ENCODE data around the gene GRIN2C. TPM values are rescaled to one million over a fixed set of nuclear protein-coding genes. Genes with fewer than 3 reads are reported as not detected.
"Not testable (repeated sequence)": the region's sequence is repeated elsewhere in the genome, so short reads cannot be mapped to it uniquely, and the experiment has no call there.

Gene GRIN2C
- total RNA-seq, 1 donor from 2014 or later: 0.05 TPM

DNA sequence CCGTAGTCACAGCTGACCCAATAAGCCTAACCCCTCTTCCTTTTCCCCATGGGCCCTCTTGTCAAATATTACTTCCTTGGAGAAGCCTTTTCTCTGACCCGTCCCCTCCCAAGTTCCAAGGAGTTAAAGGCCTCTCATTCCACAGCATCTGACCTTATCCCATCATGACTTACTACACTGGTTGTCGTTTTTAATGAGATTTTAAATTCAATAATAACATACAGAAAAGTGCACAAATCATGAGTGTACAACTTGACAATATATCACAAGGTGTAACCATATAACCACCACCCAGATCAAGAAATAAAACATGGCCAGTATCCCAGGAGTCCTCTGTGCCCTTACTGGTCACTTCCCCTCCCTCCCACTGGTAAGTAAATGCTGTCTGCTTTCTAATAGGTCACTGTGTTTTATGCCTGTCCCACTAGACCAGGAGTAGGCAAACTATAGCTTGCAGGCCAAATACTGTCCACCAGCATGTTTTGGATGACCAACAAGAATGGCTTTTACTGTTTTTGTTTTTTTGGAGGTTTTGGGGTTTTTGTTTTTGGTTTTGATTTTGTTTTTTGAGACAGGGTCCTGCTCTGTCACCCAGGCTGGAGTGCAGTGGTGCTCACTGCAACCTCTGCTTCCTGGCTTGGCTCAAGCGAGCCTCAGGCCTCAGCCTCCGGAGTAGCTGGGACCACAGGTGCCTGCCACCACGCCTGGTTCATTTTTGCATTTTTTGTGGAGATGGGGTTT is 14.4 kb upstream of the GRIN2C start:
- Mint-ChIP-seq H3K4me1 (peaks cover 25% of the 10 kb centered on the region), H3K36me3 (ENCODE audit: low read depth) (peaks cover 8% of the 10 kb centered on the region), H3K4me3 (peak overlapping the region; percentile 89), H3K9me3 (no peaks in the 10 kb centered on the region), H3K27ac (peak overlapping the region; percentile 84), H3K27me3 (no peaks in the 10 kb centered on the region)
- DNase-seq: peak; percentile 59
- intact Hi-C loops (cut with micrococcal nuclease): loop anchor here (1.0 to 5.0 kb wide), 4 partner anchors 22 to 138 kb away; partner anchors contain the start of genes MRPL58, NAT9 and NHERF1

- H3K27me3 Mint-ChIP-seq: no peaks in the 10 kb centered on the region
- peaks cover 11% of the 10 kb centered on the region for H3K36me3 Mint-ChIP-seq (ENCODE audit: low read depth)
- H3K27ac Mint-ChIP-seq: peak overlapping the region; percentile 84
- DNase-seq: peak; percentile 99
- H3K9me3 Mint-ChIP-seq: no peaks in the 10 kb centered on the region
- H3K4me3 Mint-ChIP-seq: peak overlapping the region; percentile 89
- peaks cover 30% of the 10 kb centered on the region for H3K4me1 Mint-ChIP-seq
- intact Hi-C loops (cut with micrococcal nuclease): loop anchor here (1.0 to 5.0 kb wide), 4 partner anchors 21 to 139 kb away; partner anchors contain the start of genes MRPL58, NAT9 and NHERF1
Observed at GRCh38 chr17:74873037-74873873, 13.6 kb upstream of the GRIN2C start.

- Mint-ChIP-seq H3K27ac (peak within 1 kb of the TSS; percentile 84), H3K36me3 (ENCODE audit: low read depth) (peaks cover 11% of the 10 kb centered on the region), H3K9me3 (no peaks in the 10 kb centered on the region), H3K4me1 (peaks cover 31% of the 10 kb centered on the region), H3K4me3 (peak within 1 kb of the TSS; percentile 89), H3K27me3 (no peaks in the 10 kb centered on the region)
- DNase-seq: no peak
- intact Hi-C loops (cut with micrococcal nuclease): loop anchor here (1.0 to 5.0 kb wide), 4 partner anchors 20 to 140 kb away; partner anchors contain the start of genes MRPL58, NAT9 and NHERF1
Observed at GRCh38 chr17:74872313-74873036, 12.8 kb upstream of the GRIN2C start, which contains the start of gene FDXR. Gene FDXR, minus strand, starts transcription at chr17:74872994. Its CDS starts 50 bp downstream, at chr17:74872944.

DNA sequence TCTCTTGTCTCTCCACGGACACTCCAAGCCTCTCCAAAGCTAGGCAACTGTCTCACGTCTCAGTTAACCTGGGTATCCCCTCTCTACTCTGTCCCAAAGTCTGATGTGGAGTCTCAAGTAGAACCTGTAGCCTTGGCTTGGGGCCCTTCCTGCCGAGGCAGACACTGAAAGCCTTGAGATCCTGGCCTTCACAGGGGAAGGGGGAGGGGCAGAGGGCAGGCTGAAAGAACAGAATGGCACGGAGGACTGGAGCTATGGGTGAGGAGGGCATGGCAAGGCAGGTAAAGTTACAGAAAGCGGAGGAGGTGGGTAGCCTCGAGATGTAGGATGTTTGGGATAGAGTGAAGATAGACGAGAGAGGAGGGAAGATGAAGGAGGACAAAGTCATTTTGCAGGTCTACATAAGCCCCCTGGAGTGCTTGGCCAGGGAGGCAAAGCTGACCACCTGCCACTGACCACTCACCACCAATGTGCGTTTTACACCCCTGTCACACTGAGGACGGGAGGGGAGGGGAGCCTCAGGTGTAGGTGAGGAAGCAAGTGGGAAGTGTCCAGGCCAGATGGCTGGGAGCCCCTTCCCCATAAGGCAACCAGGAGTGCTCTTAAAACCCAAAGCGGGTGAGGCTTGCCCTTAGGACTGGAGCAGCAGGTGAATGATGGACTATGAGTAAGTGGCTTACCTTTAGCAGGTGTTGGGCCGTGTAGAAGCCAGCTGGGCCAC is 11.8 kb upstream of the GRIN2C start:
- H3K4me3 Mint-ChIP-seq: peak overlapping the region; percentile 89
- peaks cover 32% of the 10 kb centered on the region for H3K4me1 Mint-ChIP-seq
- DNase-seq: no peak
- no peak overlapping the region for H3K27ac Mint-ChIP-seq
- no peaks in the 10 kb centered on the region for H3K27me3 Mint-ChIP-seq
- intact Hi-C loops (cut with micrococcal nuclease): loop anchor here (5.0 kb wide), 1 partner anchor 94 kb away; the partner anchor contains the start of gene NAT9
- H3K36me3 Mint-ChIP-seq (ENCODE audit: low read depth): peaks cover 13% of the 10 kb centered on the region
- H3K9me3 Mint-ChIP-seq: no peaks in the 10 kb centered on the region

DNA sequence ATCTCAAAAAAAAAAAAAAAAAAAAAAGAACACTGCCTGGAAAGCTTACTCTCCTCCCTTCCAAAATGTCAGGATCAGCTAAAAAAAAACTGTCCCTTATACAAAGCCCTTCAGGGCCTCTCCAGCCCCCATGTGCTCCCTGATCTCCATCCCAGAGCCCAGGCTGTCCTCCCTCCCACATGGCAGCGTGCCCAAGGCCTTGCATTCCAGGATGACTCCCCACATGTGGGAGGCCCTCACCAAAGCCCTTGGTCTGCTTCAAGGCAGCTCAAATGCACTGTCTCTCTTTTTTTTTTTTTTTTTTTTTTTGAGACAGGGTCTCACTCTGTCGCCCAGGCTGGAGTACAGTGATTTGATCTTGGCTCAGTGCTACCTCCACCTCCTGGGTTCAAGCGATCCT is 10.8 kb upstream of the GRIN2C start:
- Mint-ChIP-seq H3K9me3 (no peaks in the 10 kb centered on the region), H3K36me3 (ENCODE audit: low read depth) (peaks cover 13% of the 10 kb centered on the region), H3K4me1 (peaks cover 32% of the 10 kb centered on the region), H3K27ac (no peak overlapping the region), H3K27me3 (no peaks in the 10 kb centered on the region), H3K4me3 (no peak overlapping the region)
- intact Hi-C loops (cut with micrococcal nuclease): loop anchor here (5.0 kb wide), 1 partner anchor 93 kb away; the partner anchor contains the start of gene NAT9
- DNase-seq: no peak

DNA sequence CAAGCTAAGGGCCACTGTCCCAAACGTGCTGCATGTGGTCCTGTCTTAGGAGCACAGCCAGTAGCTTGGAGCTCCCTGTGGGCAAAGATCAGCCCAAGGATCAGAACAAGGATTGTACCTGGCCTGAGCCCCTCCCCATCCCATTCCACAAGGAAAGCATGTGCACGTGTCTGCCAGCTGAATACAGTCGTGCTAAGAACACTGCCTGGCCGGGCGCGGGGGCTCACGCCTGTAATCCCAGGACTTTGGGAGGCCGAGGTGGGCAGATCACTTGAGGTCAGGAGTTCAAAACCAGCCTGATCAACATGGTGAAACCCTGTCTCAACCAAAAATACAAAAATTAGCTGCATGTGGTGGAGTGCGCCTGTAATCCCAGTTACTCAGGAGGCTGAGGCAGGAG is 10.3 kb upstream of the GRIN2C start:
- not testable (repeated sequence) for H3K4me3 Mint-ChIP-seq, H3K9me3 Mint-ChIP-seq, H3K27me3 Mint-ChIP-seq, DNase-seq, H3K27ac Mint-ChIP-seq
- intact Hi-C loops (cut with micrococcal nuclease): loop anchor here (5.0 kb wide), 1 partner anchor 93 kb away; the partner anchor contains the start of gene NAT9
- H3K4me1 Mint-ChIP-seq: peaks cover 31% of the 10 kb centered on the region
- peaks cover 15% of the 10 kb centered on the region for H3K36me3 Mint-ChIP-seq (ENCODE audit: low read depth)

- no peak overlapping the region for H3K4me3 Mint-ChIP-seq
- H3K27me3 Mint-ChIP-seq: no peaks in the 10 kb centered on the region
- H3K27ac Mint-ChIP-seq: no peak overlapping the region
- H3K9me3 Mint-ChIP-seq: no peaks in the 10 kb centered on the region
- intact Hi-C loops (cut with micrococcal nuclease): no loop called here
- DNase-seq: no peak
- H3K4me1 Mint-ChIP-seq: peaks cover 32% of the 10 kb centered on the region
- peaks cover 19% of the 10 kb centered on the region for H3K36me3 Mint-ChIP-seq (ENCODE audit: low read depth)
Observed at GRCh38 chr17:74868908-74869255, 9.2 kb upstream of the GRIN2C start.

DNA sequence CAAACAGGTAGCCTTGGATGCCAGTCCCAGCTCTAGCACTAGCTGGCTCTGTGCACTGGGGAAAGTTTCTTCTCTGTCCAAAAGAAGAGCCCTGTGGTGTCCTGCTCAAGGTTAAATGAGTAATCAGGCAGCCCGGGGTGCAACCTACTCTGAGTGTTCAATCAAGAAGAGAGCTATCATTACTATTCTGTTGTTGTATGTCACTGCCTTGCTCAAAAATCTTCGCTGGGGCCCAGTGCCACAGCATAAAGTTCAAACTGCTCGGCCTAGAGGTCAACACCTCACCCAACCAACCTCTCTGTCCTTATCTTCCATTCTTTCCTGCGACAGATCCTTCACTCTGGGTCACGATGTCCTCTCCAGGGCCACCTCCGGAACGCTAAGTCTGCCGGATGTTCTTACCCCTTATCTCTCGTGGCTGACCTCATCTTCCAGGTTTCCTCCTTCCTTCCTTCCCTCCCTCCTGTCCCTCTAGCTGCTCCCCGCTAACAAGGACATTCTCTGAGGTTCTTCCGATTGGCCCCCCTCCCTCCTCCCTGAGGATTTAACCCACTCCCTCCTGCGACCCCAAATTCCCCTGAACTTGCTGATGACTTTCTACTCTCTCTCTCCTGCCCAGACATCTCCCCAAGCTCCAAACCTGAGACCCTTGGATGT is 8.7 kb upstream of the GRIN2C start:
- H3K36me3 Mint-ChIP-seq (ENCODE audit: low read depth): peaks cover 22% of the 10 kb centered on the region
- intact Hi-C loops (cut with micrococcal nuclease): no loop called here
- no peak overlapping the region for H3K4me3 Mint-ChIP-seq
- H3K27me3 Mint-ChIP-seq: no peaks in the 10 kb centered on the region
- H3K4me1 Mint-ChIP-seq: peaks cover 31% of the 10 kb centered on the region
- H3K9me3 Mint-ChIP-seq: no peaks in the 10 kb centered on the region
- no peak for DNase-seq
- no peak overlapping the region for H3K27ac Mint-ChIP-seq

DNA sequence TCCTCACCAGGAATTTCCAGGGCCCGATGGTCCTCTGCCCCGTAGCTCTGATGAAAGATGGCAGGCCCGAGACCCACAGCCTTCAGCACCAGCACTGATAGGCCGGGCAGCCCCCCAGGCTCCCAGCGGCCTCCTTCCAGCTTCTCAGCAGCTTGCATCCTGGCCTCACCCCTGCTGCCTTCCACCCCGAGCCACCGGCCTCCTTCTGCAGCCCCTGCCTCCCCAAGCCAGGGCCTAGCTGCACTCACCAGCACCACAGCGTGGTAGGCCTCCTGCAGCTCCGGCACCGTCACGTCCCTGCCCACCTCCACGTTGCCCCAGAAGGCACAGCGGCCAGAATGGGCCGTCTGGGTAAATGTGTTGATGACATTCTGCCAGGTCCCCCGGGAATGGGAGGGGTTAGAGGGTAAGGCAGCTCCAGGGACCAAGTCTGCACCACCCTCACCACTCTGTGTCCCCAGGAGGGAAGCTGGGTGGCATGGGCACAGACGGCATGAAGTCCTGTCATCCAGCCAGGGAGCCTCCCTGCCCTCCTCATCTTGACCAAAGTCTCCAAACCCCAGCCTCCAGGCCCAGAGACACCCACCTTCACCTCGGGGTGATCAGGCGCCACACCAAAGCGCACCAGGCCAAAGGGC is 6.6 kb upstream of the GRIN2C start:
- peaks cover 15% of the 10 kb centered on the region for H3K4me1 Mint-ChIP-seq
- H3K27ac Mint-ChIP-seq: no peak overlapping the region
- intact Hi-C loops (cut with micrococcal nuclease): no loop called here
- peaks cover 22% of the 10 kb centered on the region for H3K36me3 Mint-ChIP-seq (ENCODE audit: low read depth)
- no peaks in the 10 kb centered on the region for H3K9me3 Mint-ChIP-seq
- DNase-seq: no peak
- peaks cover 7% of the 10 kb centered on the region for H3K27me3 Mint-ChIP-seq
- no peak overlapping the region for H3K4me3 Mint-ChIP-seq

DNA sequence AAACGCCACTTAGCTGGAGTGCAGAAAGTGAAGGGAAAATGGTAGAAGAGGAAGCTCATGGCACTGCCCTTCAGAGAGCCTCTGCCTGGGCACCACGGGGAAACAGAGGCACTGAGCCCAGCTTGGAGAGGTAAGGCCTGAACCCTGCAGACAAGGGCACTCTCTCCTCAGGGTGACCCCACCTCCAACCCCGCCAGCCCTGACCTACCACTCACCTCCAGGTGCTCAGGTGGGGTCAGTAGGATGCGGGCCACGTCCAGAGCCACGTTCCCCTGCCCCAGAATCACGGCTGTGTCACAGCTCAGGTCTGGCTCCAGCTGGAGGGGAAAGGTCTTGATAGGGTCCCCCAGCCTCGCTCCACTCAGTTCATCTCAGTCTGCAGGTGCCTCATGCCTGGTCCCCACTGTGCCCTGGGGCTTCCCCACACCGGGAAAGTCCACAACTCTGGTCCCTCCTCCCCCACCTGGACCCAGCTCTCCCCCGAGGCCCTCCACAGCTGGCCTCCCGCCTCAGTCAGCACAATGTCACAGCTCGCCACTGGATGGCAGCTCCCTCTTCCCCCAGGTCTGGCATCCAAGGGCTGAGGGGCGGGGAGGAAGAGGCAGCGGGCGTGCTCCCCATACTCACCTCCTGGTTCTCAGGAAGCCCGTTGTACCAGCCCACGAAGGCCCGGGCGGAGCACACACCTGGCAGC is 6.0 kb upstream of the GRIN2C start:
- H3K4me1 Mint-ChIP-seq: peaks cover 13% of the 10 kb centered on the region
- peaks cover 21% of the 10 kb centered on the region for H3K36me3 Mint-ChIP-seq (ENCODE audit: low read depth)
- intact Hi-C loops (cut with micrococcal nuclease): loop anchor here (1.0 to 2.0 kb wide), 3 partner anchors 74 to 209 kb away; no protein-coding TSS in a partner anchor
- no peak overlapping the region for H3K4me3 Mint-ChIP-seq
- H3K27me3 Mint-ChIP-seq: peaks cover 9% of the 10 kb centered on the region
- peak overlapping the region; percentile 64 for H3K27ac Mint-ChIP-seq
- no peak for DNase-seq
- H3K9me3 Mint-ChIP-seq: no peaks in the 10 kb centered on the region

GRCh38 chr17:74864866-74865395 is 5.2 kb upstream of the GRIN2C start:
- H3K27ac Mint-ChIP-seq: peak overlapping the region; percentile 64
- H3K4me1 Mint-ChIP-seq: peaks cover 15% of the 10 kb centered on the region
- H3K9me3 Mint-ChIP-seq: no peaks in the 10 kb centered on the region
- peaks cover 19% of the 10 kb centered on the region for H3K36me3 Mint-ChIP-seq (ENCODE audit: low read depth)
- intact Hi-C loops (cut with micrococcal nuclease): loop anchor here (1.0 to 2.0 kb wide), 3 partner anchors 74 to 208 kb away; no protein-coding TSS in a partner anchor
- peaks cover 15% of the 10 kb centered on the region for H3K27me3 Mint-ChIP-seq
- no peak overlapping the region for H3K4me3 Mint-ChIP-seq
- DNase-seq: peak; percentile 92

Measured in activated CD4-positive, alpha-beta T cell treated with anti-CD3 and anti-CD28 coated beads, Interleukin-2, amount 10 ng/mL, durations not matched to agents 24 days and 14 days (primary cell).